Colonic mucosa (tissue), 4 donors: Measurements from ENCODE around the gene HIVEP3. TPM values are rescaled to one million over a fixed set of nuclear protein-coding genes. Genes with fewer than 3 reads are reported as not detected.

Experiments
- DNase-seq: peaks from one replicate; pipeline ENCODE4 v3.0.0-alpha.2; 2020
- H3K27ac ChIP-seq: fragments of 200-600 bp; one replicate; pipeline ENCODE4 v1.8.0; 2021
- H3K27me3 ChIP-seq: fragments of 200-600 bp; one replicate; pipeline ENCODE4 v1.8.0; 2021
- H3K36me3 ChIP-seq: fragments of 200-600 bp; one replicate; pipeline ENCODE4 v1.8.0; 2021
- H3K4me1 ChIP-seq: fragments of 200-600 bp; one replicate; pipeline ENCODE4 v1.8.0; 2021; ENCODE audit warnings: mild to moderate bottlenecking
- H3K4me3 ChIP-seq: fragments of 200-600 bp; one replicate; pipeline ENCODE4 v1.8.0; 2021
- H3K9ac ChIP-seq, 2 donors: one replicate each; pipeline ENCODE4 v1.7.0; 2013; ENCODE audit warnings: control low read depth in 2 of 2, low read depth in 2 of 2, low read length in 2 of 2
- H3K9me3 ChIP-seq: fragments of 200-600 bp; one replicate; pipeline ENCODE4 v1.8.0; 2021
- intact Hi-C: fragments of 100-400 bp; cut with DNase I; formaldehyde crosslinking; loops from one replicate; pipeline ENCODE4 v1.14.1; 2022
- total RNA-seq, 2 donors: library from RNA; stranded (reverse); fragmentation: NEBNext Ultra II Directional in 1 of 2; extraction: Animal tissue kit (Norgen Biotek cat#: 25700) in 1 of 2; gene quantifications; one replicate each; pipeline ENCODE4 v1.2.1, GENCODE V29; 2021
- TF ChIP-seq, protein P1 (sequence below): fragments of 200-600 bp; IDR thresholded peaks from one replicate; pipeline ENCODE4 v1.8.0; 2022; ENCODE audit warnings: antibody characterized with exemption, mild to moderate bottlenecking
- donor health status: healthy.
- donor health status: DM: no; HTN: no; CAD: no.
- donor health status: DM: no; HTN: no; CAD: no.

Gene HIVEP3
- total RNA-seq, 2 donors from 2014 or later = 1.9 to 3.3 TPM

GRCh38 chr1:41507110-41507720, 411.5 kb downstream of the HIVEP3 start:
- no peak for DNase-seq
- TF ChIP-seq, protein P1, sequence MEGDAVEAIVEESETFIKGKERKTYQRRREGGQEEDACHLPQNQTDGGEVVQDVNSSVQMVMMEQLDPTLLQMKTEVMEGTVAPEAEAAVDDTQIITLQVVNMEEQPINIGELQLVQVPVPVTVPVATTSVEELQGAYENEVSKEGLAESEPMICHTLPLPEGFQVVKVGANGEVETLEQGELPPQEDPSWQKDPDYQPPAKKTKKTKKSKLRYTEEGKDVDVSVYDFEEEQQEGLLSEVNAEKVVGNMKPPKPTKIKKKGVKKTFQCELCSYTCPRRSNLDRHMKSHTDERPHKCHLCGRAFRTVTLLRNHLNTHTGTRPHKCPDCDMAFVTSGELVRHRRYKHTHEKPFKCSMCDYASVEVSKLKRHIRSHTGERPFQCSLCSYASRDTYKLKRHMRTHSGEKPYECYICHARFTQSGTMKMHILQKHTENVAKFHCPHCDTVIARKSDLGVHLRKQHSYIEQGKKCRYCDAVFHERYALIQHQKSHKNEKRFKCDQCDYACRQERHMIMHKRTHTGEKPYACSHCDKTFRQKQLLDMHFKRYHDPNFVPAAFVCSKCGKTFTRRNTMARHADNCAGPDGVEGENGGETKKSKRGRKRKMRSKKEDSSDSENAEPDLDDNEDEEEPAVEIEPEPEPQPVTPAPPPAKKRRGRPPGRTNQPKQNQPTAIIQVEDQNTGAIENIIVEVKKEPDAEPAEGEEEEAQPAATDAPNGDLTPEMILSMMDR = no peak
- no peaks in the 10 kb centered on the region for H3K4me1 ChIP-seq
- intact Hi-C loops = no loop called here
- no peak overlapping the region for H3K27ac ChIP-seq
- H3K36me3 ChIP-seq = no peaks in the 10 kb centered on the region
- no peak overlapping the region for H3K4me3 ChIP-seq
- H3K27me3 ChIP-seq = no peaks in the 10 kb centered on the region
- no peaks in the 10 kb centered on the region for H3K9me3 ChIP-seq
- H3K9ac ChIP-seq = no peak overlapping the region

GRCh38 chr1:41504114-41505035, 414.3 kb downstream of the HIVEP3 start:
- Histone ChIP-seq H3K9me3 (no peaks in the 10 kb centered on the region), H3K27me3 (no peaks in the 10 kb centered on the region), H3K4me1 (no peaks in the 10 kb centered on the region), H3K27ac (no peak overlapping the region), H3K4me3 (no peak overlapping the region), H3K9ac (no peak overlapping the region), H3K36me3 (no peaks in the 10 kb centered on the region)
- TF ChIP-seq, protein P1 = no peak
- intact Hi-C loops = no loop called here
- DNase-seq = no peak

- Histone ChIP-seq H3K27me3 (no peaks in the 10 kb centered on the region), H3K9ac (no peak overlapping the region), H3K27ac (no peak overlapping the region), H3K4me3 (no peak overlapping the region), H3K4me1 (peaks cover 6% of the 10 kb centered on the region), H3K36me3 (no peaks in the 10 kb centered on the region), H3K9me3 (no peaks in the 10 kb centered on the region)
- no peak for DNase-seq
- intact Hi-C loops = no loop called here
- TF ChIP-seq, protein P1 = no peak
Observed at GRCh38 chr1:41503538-41504113, 415.1 kb downstream of the HIVEP3 start.

DNA sequence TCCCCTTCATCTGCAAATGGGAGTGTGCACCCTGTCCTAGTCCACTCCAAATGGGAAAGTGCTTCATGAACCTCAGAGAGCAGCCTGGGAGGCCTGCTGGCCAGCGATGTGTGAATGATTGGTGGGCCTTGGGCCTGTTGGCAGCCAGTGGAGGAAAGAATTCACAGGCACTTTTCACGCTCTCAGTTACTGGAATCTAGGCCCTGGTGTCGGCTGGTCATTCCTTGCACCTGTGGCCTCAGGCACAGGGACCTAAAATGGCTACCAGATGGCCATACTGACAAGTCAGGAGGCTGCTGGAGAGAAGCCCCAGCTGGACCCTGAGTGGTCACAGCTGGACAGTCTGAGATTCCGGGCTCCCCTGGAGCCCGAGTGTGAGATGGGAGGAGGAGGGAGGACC, 415.8 kb downstream of the HIVEP3 start:
- TF ChIP-seq, protein P1 = no peak
- no peaks in the 10 kb centered on the region for H3K9me3 ChIP-seq
- DNase-seq = no peak
- no peaks in the 10 kb centered on the region for H3K36me3 ChIP-seq
- intact Hi-C loops = no loop called here
- no peak overlapping the region for H3K9ac ChIP-seq
- H3K4me1 ChIP-seq = peaks cover 9% of the 10 kb centered on the region
- no peak overlapping the region for H3K27ac ChIP-seq
- H3K27me3 ChIP-seq = no peaks in the 10 kb centered on the region
- H3K4me3 ChIP-seq = no peak overlapping the region

DNA sequence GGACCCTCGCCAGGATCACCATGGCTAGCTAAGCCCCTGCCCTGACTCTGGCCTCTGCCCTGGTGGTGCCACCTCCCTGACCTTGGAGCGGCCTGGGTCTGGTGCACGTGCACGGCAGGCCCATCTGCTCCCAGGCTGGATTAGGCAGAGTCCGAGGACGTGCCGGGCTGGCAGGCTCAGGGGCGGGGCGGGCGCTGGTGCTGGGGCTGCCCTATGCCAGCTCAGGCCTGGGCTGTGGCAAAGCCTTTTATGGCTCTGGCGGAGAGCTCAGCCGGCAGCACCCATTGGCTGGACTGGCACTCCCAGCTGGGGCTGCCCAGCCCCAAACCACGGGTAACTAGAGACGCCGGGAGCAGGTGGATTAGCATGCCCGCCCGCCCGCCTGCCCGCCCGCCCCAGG, 417.1 kb downstream of the HIVEP3 start:
- no peak overlapping the region for H3K4me3 ChIP-seq
- peak overlapping the region in 1 of 2 donors; percentile 79 for H3K9ac ChIP-seq
- no peaks in the 10 kb centered on the region for H3K9me3 ChIP-seq
- H3K27me3 ChIP-seq = no peaks in the 10 kb centered on the region
- TF ChIP-seq, protein P1 = no peak
- H3K36me3 ChIP-seq = no peaks in the 10 kb centered on the region
- peak; percentile 93 for DNase-seq
- peak overlapping the region; percentile 78 for H3K27ac ChIP-seq
- H3K4me1 ChIP-seq = peaks cover 11% of the 10 kb centered on the region
- intact Hi-C loops = no loop called here
